GM18499 (cell line): Measurements from ENCODE around the gene NOL9.

ENCODE experiments used
- ATAC-seq: cut with Tn5 transposase; IDR thresholded peaks from one replicate; pipeline ENCODE4 v1.9.1; 2021; ENCODE audit warnings: moderate number of reproducible peaks; ENCODE audit not compliant: insufficient read depth, unreplicated experiment

NOL9 gene

GRCh38 chr1:6528492-6528891 lies 25.8 kb downstream of the NOL9 start:
- no peak for ATAC-seq

GRCh38 chr1:6526316-6526715 lies 28.0 kb downstream of the NOL9 start:
- no peak for ATAC-seq

- no peak for ATAC-seq
Observed at GRCh38 chr1:6523566-6523965, 30.7 kb downstream of the NOL9 start.

- ATAC-seq: no peak
Observed at GRCh38 chr1:6521536-6521935, 32.8 kb downstream of the NOL9 start.

- ATAC-seq: no peak
Observed at GRCh38 chr1:6519935-6520671, 34.2 kb downstream of the NOL9 start.

GRCh38 chr1:6519491-6519934 lies 34.8 kb downstream of the NOL9 start:
- ATAC-seq: no peak

- no peak for ATAC-seq
Observed at GRCh38 chr1:6517435-6517851, 36.9 kb downstream of the NOL9 start.

GRCh38 chr1:6515771-6516170 lies 38.5 kb downstream of the NOL9 start:
- ATAC-seq: no peak

- ATAC-seq: no peak
Observed at GRCh38 chr1:6513320-6513801, 41.0 kb downstream of the NOL9 start.

GRCh38 chr1:6512908-6513280 lies 41.4 kb downstream of the NOL9 start:
- no peak for ATAC-seq

- no peak for ATAC-seq
Observed at GRCh38 chr1:6512245-6512907, 41.9 kb downstream of the NOL9 start.

GRCh38 chr1:6511561-6512244 lies 42.6 kb downstream of the NOL9 start:
- no peak for ATAC-seq

GRCh38 chr1:6511056-6511455 lies 43.3 kb downstream of the NOL9 start:
- no peak for ATAC-seq

- no peak for ATAC-seq
Observed at GRCh38 chr1:6510493-6510892, 43.8 kb downstream of the NOL9 start.

GRCh38 chr1:6509919-6510291 lies 44.4 kb downstream of the NOL9 start:
- no peak for ATAC-seq

GRCh38 chr1:6509220-6509918 lies 44.9 kb downstream of the NOL9 start:
- no peak for ATAC-seq

GRCh38 chr1:6508816-6509189 lies 45.5 kb downstream of the NOL9 start:
- ATAC-seq: no peak

- ATAC-seq: no peak
Observed at GRCh38 chr1:6508154-6508815, 46.0 kb downstream of the NOL9 start.

- ATAC-seq: no peak
Observed at GRCh38 chr1:6507461-6507911, 46.8 kb downstream of the NOL9 start.

GRCh38 chr1:6507037-6507428 lies 47.3 kb downstream of the NOL9 start:
- ATAC-seq: no peak
